ENCODE data around the gene PSMC6.

Gene PSMC6

GRCh38 chr14:52706724-52707706, at the start of gene PSMC6:
TSS of gene PSMC6 (plus strand) at chr14:52707200. CDS start at chr14:52707220, 20 bp downstream.
- peak; percentile 97 for DNase-seq (ENCODE audit: low spot score)

- DNase-seq (ENCODE audit: low spot score) = no peak
Measured at GRCh38 chr14:52660325-52660724, 46.7 kb upstream of the PSMC6 start.

GRCh38 chr14:52660832-52661231, 46.2 kb upstream of the PSMC6 start:
- DNase-seq (ENCODE audit: low spot score) = no peak

- DNase-seq (ENCODE audit: low spot score) = no peak
Measured at GRCh38 chr14:52661314-52661713, 45.7 kb upstream of the PSMC6 start.

GRCh38 chr14:52663850-52664249, 43.1 kb upstream of the PSMC6 start:
- DNase-seq (ENCODE audit: low spot score) = no peak

- DNase-seq (ENCODE audit: low spot score) = no peak
Measured at GRCh38 chr14:52678591-52678990, 28.4 kb upstream of the PSMC6 start.

- DNase-seq (ENCODE audit: low spot score) = no peak
Measured at GRCh38 chr14:52683985-52684520, 22.9 kb upstream of the PSMC6 start.

GRCh38 chr14:52686176-52686575, 20.8 kb upstream of the PSMC6 start:
- no peak for DNase-seq (ENCODE audit: low spot score)

GRCh38 chr14:52690983-52691760, 15.8 kb upstream of the PSMC6 start:
- DNase-seq (ENCODE audit: low spot score) = no peak

GRCh38 chr14:52692248-52692962, 14.6 kb upstream of the PSMC6 start:
- no peak for DNase-seq (ENCODE audit: low spot score)

- DNase-seq (ENCODE audit: low spot score) = no peak
Measured at GRCh38 chr14:52693036-52693435, 14.0 kb upstream of the PSMC6 start.

- DNase-seq (ENCODE audit: low spot score) = no peak
Measured at GRCh38 chr14:52693532-52693931, 13.5 kb upstream of the PSMC6 start.

- DNase-seq (ENCODE audit: low spot score) = peak; percentile 65
Measured at GRCh38 chr14:52694761-52695480, 12.1 kb upstream of the PSMC6 start.

- DNase-seq (ENCODE audit: low spot score) = peak; percentile 83
Measured at GRCh38 chr14:52695481-52696091, 11.4 kb upstream of the PSMC6 start, which contains the start of gene ERO1A. TSS of gene ERO1A (minus strand) at chr14:52695558. CDS start at chr14:52695481, 77 bp downstream.

GRCh38 chr14:52700701-52701172, 6.3 kb upstream of the PSMC6 start:
- no peak for DNase-seq (ENCODE audit: low spot score)

- no peak for DNase-seq (ENCODE audit: low spot score)
Measured at GRCh38 chr14:52701223-52701622, 5.8 kb upstream of the PSMC6 start.

- no peak for DNase-seq (ENCODE audit: low spot score)
Measured at GRCh38 chr14:52703225-52703624, 3.8 kb upstream of the PSMC6 start.

- no peak for DNase-seq (ENCODE audit: low spot score)
Measured at GRCh38 chr14:52703664-52704063, 3.3 kb upstream of the PSMC6 start.

GRCh38 chr14:52706286-52706685, 714 bp upstream of the PSMC6 start:
- DNase-seq (ENCODE audit: low spot score) = no peak

- no peak for DNase-seq (ENCODE audit: low spot score)
Measured at GRCh38 chr14:52711666-52712065, 4.7 kb downstream of the PSMC6 start.

GRCh38 chr14:52716155-52716554, 9.2 kb downstream of the PSMC6 start:
- DNase-seq (ENCODE audit: low spot score) = no peak

Data from cerebellar cortex (tissue), 1 donor.